Liver (tissue), 9 donors: Measurements from ENCODE around the gene ACOXL. TPM values are rescaled to one million over a fixed set of nuclear protein-coding genes. Genes with fewer than 3 reads are reported as not detected.

Source experiments
- DNase-seq: peaks from one replicate; pipeline ENCODE4 v3.0.0-alpha.2; 2017; ENCODE audit warnings: low spot score
- H3K27ac ChIP-seq, 2 donors: one replicate each; pipeline ENCODE4 v1.7.0; 2013; ENCODE audit warnings: inconsistent platforms in 2 of 2, low read length in 2 of 2, control low read depth in 1 of 2, low read depth in 1 of 2, mild to moderate bottlenecking in 1 of 2
- H3K27me3 ChIP-seq, 4 donors: one replicate each; pipeline versions ENCODE4 v1.6.1 to v1.7.0; 2013; ENCODE audit warnings: low read length in 3 of 4, inconsistent platforms in 1 of 4, mild to moderate bottlenecking in 1 of 4, moderate library complexity in 1 of 4; ENCODE audit not compliant: control insufficient read depth in 4 of 4, insufficient read depth in 4 of 4
- H3K36me3 ChIP-seq, 4 donors: one replicate each; pipeline versions ENCODE4 v1.6.1 to v1.7.0; 2013; ENCODE audit warnings: low read length in 3 of 4, mild to moderate bottlenecking in 3 of 4, low read depth in 1 of 4, moderate library complexity in 1 of 4; ENCODE audit not compliant: control insufficient read depth in 4 of 4, insufficient read depth in 3 of 4
- H3K4me1 ChIP-seq, 4 donors: one replicate each; pipeline versions ENCODE4 v1.6.1 to v1.7.0; 2013; ENCODE audit warnings: low read length in 3 of 4, mild to moderate bottlenecking in 3 of 4, moderate library complexity in 1 of 4; ENCODE audit not compliant: control insufficient read depth in 4 of 4, insufficient read depth in 4 of 4
- H3K4me3 ChIP-seq, 3 donors: one replicate each; pipeline versions ENCODE4 v1.6.1 to v1.7.0; 2013; ENCODE audit warnings: low read length in 3 of 3, control low read depth in 1 of 3, low read depth in 1 of 3, mild to moderate bottlenecking in 1 of 3
- H3K9ac ChIP-seq, 2 donors: one replicate each; pipeline ENCODE4 v1.7.0; 2013; ENCODE audit warnings: low read length in 2 of 2, mild to moderate bottlenecking in 2 of 2, moderate library complexity in 2 of 2, control low read depth in 1 of 2, low read depth in 1 of 2
- H3K9me3 ChIP-seq, 4 donors: one replicate each; pipeline versions ENCODE4 v1.6.1 to v1.7.0; 2013; ENCODE audit warnings: low read length in 3 of 4; ENCODE audit not compliant: control insufficient read depth in 4 of 4
- ATF3 ChIP-seq: IDR thresholded peaks from 2 replicates; pipeline ENCODE4 v1.6.1; 2016; ENCODE audit warnings: antibody characterized with exemption
- FOXA1 ChIP-seq: IDR thresholded peaks from 2 replicates; pipeline ENCODE4 v1.6.1; 2016; ENCODE audit warnings: antibody characterized with exemption
- FOXA2 ChIP-seq: IDR thresholded peaks from 2 replicates; pipeline ENCODE4 v1.6.1; 2016; ENCODE audit warnings: antibody characterized with exemption
- GABPA ChIP-seq, 2 donors: IDR thresholded peaks in 1 of 2; conservative IDR thresholded peaks in 1 of 2; 2 replicates each; pipeline ENCODE4 v1.6.1; 2016; ENCODE audit warnings: antibody characterized with exemption in 2 of 2, mild to moderate bottlenecking in 1 of 2, moderate library complexity in 1 of 2
- HNF4G ChIP-seq: IDR thresholded peaks from 2 replicates; pipeline ENCODE4 v1.6.1; 2016; ENCODE audit warnings: antibody characterized with exemption
- JUND ChIP-seq, 2 donors: IDR thresholded peaks; 2 replicates each; pipeline ENCODE4 v1.6.1; 2016; ENCODE audit warnings: antibody characterized with exemption in 2 of 2
- NR2F2 ChIP-seq: IDR thresholded peaks from 2 replicates; pipeline ENCODE4 v1.6.1; 2016; ENCODE audit warnings: antibody characterized with exemption
- RAD21 ChIP-seq, 2 donors: IDR thresholded peaks; 2 replicates each; pipeline ENCODE4 v1.6.1; 2016; ENCODE audit warnings: antibody characterized with exemption in 2 of 2, mild to moderate bottlenecking in 2 of 2
- REST ChIP-seq: IDR thresholded peaks from 2 replicates; pipeline ENCODE4 v1.6.1; 2016; ENCODE audit warnings: antibody characterized with exemption, mild to moderate bottlenecking
- RXRA ChIP-seq, 2 donors: IDR thresholded peaks; 2 replicates each; pipeline ENCODE4 v1.6.1; 2017 to 2018; ENCODE audit warnings: antibody characterized with exemption in 2 of 2, mild to moderate bottlenecking in 1 of 2
- SP1 ChIP-seq: IDR thresholded peaks from 2 replicates; pipeline ENCODE4 v1.6.1; 2018; ENCODE audit warnings: antibody characterized with exemption, mild to moderate bottlenecking
- TAF1 ChIP-seq: conservative IDR thresholded peaks from 2 replicates; pipeline ENCODE4 v1.6.1; 2016; ENCODE audit warnings: antibody characterized with exemption, mild to moderate bottlenecking
- YY1 ChIP-seq: IDR thresholded peaks from 2 replicates; pipeline ENCODE4 v1.6.1; 2016; ENCODE audit warnings: antibody characterized with exemption, mild to moderate bottlenecking
- WGBS: extraction: QIAGEN DNeasy Blood & Tissue Kit; methylation state at CpG from one replicate; pipeline ENCODE4 v1.1.7; 2013; 5-methylcytosine and 5-hydroxymethylcytosine counted together
- polyA plus RNA-seq, 2 donors: library from polyadenylated mRNA; stranded (reverse) in 1 of 2; unstranded in 1 of 2; fragments of 200-250 nt in 1 of 2; fragments of >200 nt in 1 of 2; fragmentation: Nextera tagmentation in 1 of 2; extraction: Ambion mirVana in 1 of 2; gene quantifications; one replicate each; pipeline versions ENCODE4 v1.2.1 to v1.2.3, GENCODE V29; 2013 to 2015
- total RNA-seq, 2 donors: library from RNA; depleted of rRNA; stranded (reverse); fragments of >200 nt; gene quantifications; one replicate each; pipeline ENCODE4 v1.2.3, GENCODE V29; 2014
- TF ChIP-seq, protein P1 (sequence below): IDR thresholded peaks from 2 replicates; pipeline ENCODE4 v1.6.1; 2016; ENCODE audit warnings: antibody characterized with exemption
- TF ChIP-seq, protein P2 (sequence below): IDR thresholded peaks from 2 replicates; pipeline ENCODE4 v1.6.1; 2016; ENCODE audit warnings: antibody characterized with exemption
- TF ChIP-seq, protein P3 (sequence below): fragments of 150-350 bp; IDR thresholded peaks from 2 replicates; pipeline ENCODE4 v1.5.1; 2017; ENCODE audit warnings: improper control_type of control experiment, low read depth, low read length; ENCODE audit not compliant: missing input control
- donor health status: healthy.
- donor health status: healthy.
- donor health status: healthy.
- donor health status: healthy.
- donor health status: healthy.

ACOXL gene
- total and polyA plus RNA-seq, 4 donors, result 0.07 TPM; not detected in 3

DNA sequence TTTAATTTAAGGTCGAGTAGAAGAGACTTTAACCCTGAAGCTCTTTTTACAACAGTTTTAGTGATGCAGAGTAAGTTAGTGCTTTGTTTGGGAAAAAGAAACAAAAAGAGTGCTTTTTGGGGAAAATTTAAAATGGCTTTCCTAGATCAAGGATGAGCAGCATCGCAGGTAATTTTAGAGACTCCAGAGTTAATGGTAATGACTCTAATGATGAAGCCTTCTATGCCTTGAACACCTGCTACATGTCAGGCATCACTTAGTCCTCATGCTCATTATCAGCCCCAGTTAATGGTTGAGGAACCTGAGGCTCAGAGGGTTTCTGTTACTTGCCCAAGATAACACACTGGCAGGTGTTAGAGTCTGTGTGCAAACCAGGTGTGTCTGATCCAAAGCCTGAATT lies 167.8 kb downstream of the ACOXL start:
- WGBS, result 57% methylated on average over 2 of the region's 2 CpGs
- Histone ChIP-seq H3K27me3 (peaks cover 0 to 2% (median 0%) of the 10 kb centered on the region in 4 donors), H3K9ac (no peak overlapping the region), H3K4me3 (no peak overlapping the region), H3K9me3 (peaks cover 0 to 5% (median 2%) of the 10 kb centered on the region in 4 donors), H3K27ac (no peak overlapping the region), H3K36me3 (no peaks in the 10 kb centered on the region), H3K4me1 (no peaks in the 10 kb centered on the region)
- no peak for DNase-seq
- TF ChIP-seq RAD21 (IDR thresholded peaks at IDR 0.05) (no peak), GABPA (IDR thresholded peaks at IDR 0.05 in 1 of 2, conservative IDR thresholded peaks at IDR 0.05 in 1 of 2) (no peak), FOXA1 (no peak), FOXA2 (no peak), RXRA (IDR thresholded peaks at IDR 0.05) (no peak), YY1 (no peak), HNF4G (no peak), ATF3 (no peak), REST (no peak), JUND (IDR thresholded peaks at IDR 0.05) (no peak), NR2F2 (no peak), TAF1 (no peak)
- TF ChIP-seq, protein P1, sequence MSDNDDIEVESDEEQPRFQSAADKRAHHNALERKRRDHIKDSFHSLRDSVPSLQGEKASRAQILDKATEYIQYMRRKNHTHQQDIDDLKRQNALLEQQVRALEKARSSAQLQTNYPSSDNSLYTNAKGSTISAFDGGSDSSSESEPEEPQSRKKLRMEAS, result no peak
- TF ChIP-seq, protein P2, sequence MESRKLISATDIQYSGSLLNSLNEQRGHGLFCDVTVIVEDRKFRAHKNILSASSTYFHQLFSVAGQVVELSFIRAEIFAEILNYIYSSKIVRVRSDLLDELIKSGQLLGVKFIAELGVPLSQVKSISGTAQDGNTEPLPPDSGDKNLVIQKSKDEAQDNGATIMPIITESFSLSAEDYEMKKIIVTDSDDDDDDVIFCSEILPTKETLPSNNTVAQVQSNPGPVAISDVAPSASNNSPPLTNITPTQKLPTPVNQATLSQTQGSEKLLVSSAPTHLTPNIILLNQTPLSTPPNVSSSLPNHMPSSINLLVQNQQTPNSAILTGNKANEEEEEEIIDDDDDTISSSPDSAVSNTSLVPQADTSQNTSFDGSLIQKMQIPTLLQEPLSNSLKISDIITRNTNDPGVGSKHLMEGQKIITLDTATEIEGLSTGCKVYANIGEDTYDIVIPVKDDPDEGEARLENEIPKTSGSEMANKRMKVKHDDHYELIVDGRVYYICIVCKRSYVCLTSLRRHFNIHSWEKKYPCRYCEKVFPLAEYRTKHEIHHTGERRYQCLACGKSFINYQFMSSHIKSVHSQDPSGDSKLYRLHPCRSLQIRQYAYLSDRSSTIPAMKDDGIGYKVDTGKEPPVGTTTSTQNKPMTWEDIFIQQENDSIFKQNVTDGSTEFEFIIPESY, result no peak

- Histone ChIP-seq H3K9me3 (no peaks in the 10 kb centered on the region), H3K4me1 (no peaks in the 10 kb centered on the region), H3K4me3 (no peak overlapping the region), H3K27me3 (peaks cover 0 to 2% (median 0%) of the 10 kb centered on the region in 4 donors), H3K36me3 (no peaks in the 10 kb centered on the region), H3K27ac (no peak overlapping the region), H3K9ac (no peak overlapping the region)
- no peak for TF ChIP-seq TAF1
- TF ChIP-seq, protein P3, sequence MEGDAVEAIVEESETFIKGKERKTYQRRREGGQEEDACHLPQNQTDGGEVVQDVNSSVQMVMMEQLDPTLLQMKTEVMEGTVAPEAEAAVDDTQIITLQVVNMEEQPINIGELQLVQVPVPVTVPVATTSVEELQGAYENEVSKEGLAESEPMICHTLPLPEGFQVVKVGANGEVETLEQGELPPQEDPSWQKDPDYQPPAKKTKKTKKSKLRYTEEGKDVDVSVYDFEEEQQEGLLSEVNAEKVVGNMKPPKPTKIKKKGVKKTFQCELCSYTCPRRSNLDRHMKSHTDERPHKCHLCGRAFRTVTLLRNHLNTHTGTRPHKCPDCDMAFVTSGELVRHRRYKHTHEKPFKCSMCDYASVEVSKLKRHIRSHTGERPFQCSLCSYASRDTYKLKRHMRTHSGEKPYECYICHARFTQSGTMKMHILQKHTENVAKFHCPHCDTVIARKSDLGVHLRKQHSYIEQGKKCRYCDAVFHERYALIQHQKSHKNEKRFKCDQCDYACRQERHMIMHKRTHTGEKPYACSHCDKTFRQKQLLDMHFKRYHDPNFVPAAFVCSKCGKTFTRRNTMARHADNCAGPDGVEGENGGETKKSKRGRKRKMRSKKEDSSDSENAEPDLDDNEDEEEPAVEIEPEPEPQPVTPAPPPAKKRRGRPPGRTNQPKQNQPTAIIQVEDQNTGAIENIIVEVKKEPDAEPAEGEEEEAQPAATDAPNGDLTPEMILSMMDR, result no peak
- no peak for TF ChIP-seq FOXA2
- TF ChIP-seq JUND (IDR thresholded peaks at IDR 0.05), result no peak
- TF ChIP-seq SP1, result no peak
- TF ChIP-seq REST, result no peak
- TF ChIP-seq RAD21 (IDR thresholded peaks at IDR 0.05), result no peak
- TF ChIP-seq RXRA (IDR thresholded peaks at IDR 0.05), result no peak
- no peak for TF ChIP-seq NR2F2
- TF ChIP-seq, protein P2, result no peak
- TF ChIP-seq FOXA1, result no peak
- WGBS, result 86% methylated on average over 3 of the region's 3 CpGs
- DNase-seq, result no peak
These were observed 171.2 kb downstream of the ACOXL start for GRCh38 chr2:110903548-110903947.
